Mucosa of rectum (tissue), 2 donors: ENCODE data around the gene AANAT.

Source experiments
- H3K27ac ChIP-seq, 2 donors: one replicate each; pipeline ENCODE4 v1.7.0; 2013; ENCODE audit warnings: inconsistent platforms in 2 of 2, low read depth in 2 of 2, low read length in 2 of 2
- H3K27me3 ChIP-seq, 2 donors: one replicate each; pipeline ENCODE4 v1.7.0; 2013; ENCODE audit warnings: low read length in 2 of 2; ENCODE audit not compliant: control insufficient read depth in 2 of 2, insufficient read depth in 2 of 2
- H3K36me3 ChIP-seq, 2 donors: one replicate each; pipeline ENCODE4 v1.7.0; 2013; ENCODE audit warnings: low read length in 2 of 2; ENCODE audit not compliant: control insufficient read depth in 2 of 2, insufficient read depth in 2 of 2
- H3K4me1 ChIP-seq, 2 donors: one replicate each; pipeline ENCODE4 v1.7.0; 2013; ENCODE audit warnings: low read length in 2 of 2, mild to moderate bottlenecking in 1 of 2; ENCODE audit not compliant: control insufficient read depth in 2 of 2, insufficient read depth in 2 of 2
- H3K4me3 ChIP-seq, 2 donors: one replicate each; pipeline ENCODE4 v1.7.0; 2013; ENCODE audit warnings: low read length in 2 of 2
- H3K9ac ChIP-seq, 2 donors: one replicate each; pipeline ENCODE4 v1.7.0; 2013; ENCODE audit warnings: low read length in 2 of 2, low read depth in 1 of 2, mild to moderate bottlenecking in 1 of 2
- H3K9me3 ChIP-seq, 2 donors: one replicate each; pipeline ENCODE4 v1.7.0; 2013; ENCODE audit warnings: low read length in 2 of 2; ENCODE audit not compliant: control insufficient read depth in 2 of 2
- donor health status: healthy.
- donor health status: Normal muscosa, but diverticular disease.

Gene AANAT

GRCh38 chr17:76467809-76468633, 618 bp downstream of the AANAT start:
- Histone ChIP-seq H3K9me3 (no peaks in the 10 kb centered on the region), H3K4me3 (no peak overlapping the region), H3K27ac (no peak overlapping the region), H3K27me3 (no peaks in the 10 kb centered on the region), H3K36me3 (peaks cover 0 to 5% of the 10 kb centered on the region in 2 donors), H3K4me1 (no peaks in the 10 kb centered on the region), H3K9ac (no peak overlapping the region)

- H3K4me1 ChIP-seq, result no peaks in the 10 kb centered on the region
- no peaks in the 10 kb centered on the region for H3K27me3 ChIP-seq
- H3K4me3 ChIP-seq, result no peak overlapping the region
- H3K27ac ChIP-seq, result no peak overlapping the region
- no peaks in the 10 kb centered on the region for H3K9me3 ChIP-seq
- H3K9ac ChIP-seq, result no peak overlapping the region
- H3K36me3 ChIP-seq, result peaks cover 0 to 5% of the 10 kb centered on the region in 2 donors
Observed at GRCh38 chr17:76468634-76469010, 1.2 kb downstream of the AANAT start.

GRCh38 chr17:76469076-76469990, 1.9 kb downstream of the AANAT start:
- Histone ChIP-seq H3K9me3 (no peaks in the 10 kb centered on the region), H3K4me3 (no peak overlapping the region), H3K27ac (no peak overlapping the region), H3K9ac (no peak overlapping the region), H3K4me1 (no peaks in the 10 kb centered on the region), H3K36me3 (peaks cover 4 to 5% of the 10 kb centered on the region in 2 donors), H3K27me3 (no peaks in the 10 kb centered on the region)

GRCh38 chr17:76469991-76470739, 2.8 kb downstream of the AANAT start:
- Histone ChIP-seq H3K9ac (no peak overlapping the region), H3K27ac (no peak overlapping the region), H3K4me1 (no peaks in the 10 kb centered on the region), H3K9me3 (no peaks in the 10 kb centered on the region), H3K4me3 (no peak overlapping the region), H3K36me3 (peaks cover 4 to 5% of the 10 kb centered on the region in 2 donors), H3K27me3 (no peaks in the 10 kb centered on the region)

GRCh38 chr17:76471498-76472257, 4.3 kb downstream of the AANAT start:
- H3K36me3 ChIP-seq, result peaks cover 4 to 5% of the 10 kb centered on the region in 2 donors

GRCh38 chr17:76472258-76472645, 4.8 kb downstream of the AANAT start:
- no peaks in the 10 kb centered on the region for H3K4me1 ChIP-seq
- no peak overlapping the region for H3K4me3 ChIP-seq
- no peak overlapping the region for H3K9ac ChIP-seq
- no peaks in the 10 kb centered on the region for H3K27me3 ChIP-seq
- no peaks in the 10 kb centered on the region for H3K9me3 ChIP-seq
- H3K27ac ChIP-seq, result no peak overlapping the region
- peaks cover 4 to 5% of the 10 kb centered on the region in 2 donors for H3K36me3 ChIP-seq

More at GRCh38 chr17:76471498-76472257, 4.3 kb downstream of the AANAT start:
- no peak overlapping the region for H3K4me3 ChIP-seq
- no peaks in the 10 kb centered on the region for H3K27me3 ChIP-seq
- no peaks in the 10 kb centered on the region for H3K4me1 ChIP-seq
- no peak overlapping the region for H3K9ac ChIP-seq
- H3K27ac ChIP-seq, result no peak overlapping the region
- no peaks in the 10 kb centered on the region for H3K9me3 ChIP-seq

- Histone ChIP-seq H3K9me3 (no peaks in the 10 kb centered on the region), H3K27ac (no peak overlapping the region), H3K9ac (no peak overlapping the region), H3K27me3 (no peaks in the 10 kb centered on the region), H3K4me1 (no peaks in the 10 kb centered on the region), H3K4me3 (no peak overlapping the region), H3K36me3 (peaks cover 4 to 5% of the 10 kb centered on the region in 2 donors)
Observed at GRCh38 chr17:76472726-76473125, 5.3 kb downstream of the AANAT start.

GRCh38 chr17:76473541-76473985, 6.2 kb downstream of the AANAT start:
- H3K9me3 ChIP-seq, result no peaks in the 10 kb centered on the region
- no peak overlapping the region for H3K27ac ChIP-seq
- H3K27me3 ChIP-seq, result no peaks in the 10 kb centered on the region
- no peaks in the 10 kb centered on the region for H3K4me1 ChIP-seq
- H3K9ac ChIP-seq, result no peak overlapping the region
- H3K36me3 ChIP-seq, result peaks cover 4 to 8% of the 10 kb centered on the region in 2 donors
- H3K4me3 ChIP-seq, result no peak overlapping the region

- Histone ChIP-seq H3K36me3 (peaks cover 4 to 8% of the 10 kb centered on the region in 2 donors), H3K27me3 (no peaks in the 10 kb centered on the region), H3K27ac (no peak overlapping the region), H3K9ac (no peak overlapping the region), H3K4me3 (no peak overlapping the region), H3K4me1 (no peaks in the 10 kb centered on the region), H3K9me3 (no peaks in the 10 kb centered on the region)
Observed at GRCh38 chr17:76474238-76474637, 6.8 kb downstream of the AANAT start.
